ENCODE data around the gene WDR5. TPM values are rescaled to one million over a fixed set of nuclear protein-coding genes. Genes with fewer than 3 reads are reported as not detected.

Gene WDR5
- polyA plus RNA-seq, 4 donors, result 35.9 to 42.1 (median 39.2) TPM

DNA sequence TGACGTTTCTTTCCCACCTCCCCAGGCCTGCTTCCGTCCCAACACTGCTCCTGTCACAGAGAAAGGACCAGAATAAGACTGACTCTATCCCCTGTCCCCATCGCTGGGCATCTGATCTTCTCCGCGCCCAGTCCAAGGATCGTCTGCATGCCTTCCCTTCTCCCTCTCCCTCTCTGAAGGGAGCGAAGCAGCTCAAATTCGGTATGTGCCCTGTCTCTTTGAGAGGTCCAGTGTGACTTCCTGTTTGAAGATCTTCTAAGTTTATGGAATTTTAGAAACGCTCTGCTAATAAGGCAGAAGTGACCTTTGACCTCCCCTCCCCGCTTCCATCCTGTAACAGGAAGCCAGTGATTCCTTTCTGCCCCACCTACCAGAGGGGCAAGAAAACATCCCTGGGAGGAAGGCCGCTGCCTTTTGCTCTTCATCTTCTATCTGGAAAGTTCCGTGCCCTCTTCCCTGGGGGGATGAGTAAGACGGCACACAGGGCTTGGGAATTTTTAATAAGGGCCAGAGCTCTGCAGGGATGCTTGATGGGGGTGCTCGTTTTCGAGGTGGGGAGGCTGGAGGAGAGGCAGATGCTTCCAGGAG is 69.2 kb downstream of the WDR5 start:
- no peak for DNase-seq (ENCODE audit: low read depth in 4 of 4, low spot score in 2 of 4)

- no peak for DNase-seq (ENCODE audit: low read depth in 4 of 4, low spot score in 2 of 4)
Observed at GRCh38 chr9:134205672-134206310, 69.9 kb downstream of the WDR5 start.

DNA sequence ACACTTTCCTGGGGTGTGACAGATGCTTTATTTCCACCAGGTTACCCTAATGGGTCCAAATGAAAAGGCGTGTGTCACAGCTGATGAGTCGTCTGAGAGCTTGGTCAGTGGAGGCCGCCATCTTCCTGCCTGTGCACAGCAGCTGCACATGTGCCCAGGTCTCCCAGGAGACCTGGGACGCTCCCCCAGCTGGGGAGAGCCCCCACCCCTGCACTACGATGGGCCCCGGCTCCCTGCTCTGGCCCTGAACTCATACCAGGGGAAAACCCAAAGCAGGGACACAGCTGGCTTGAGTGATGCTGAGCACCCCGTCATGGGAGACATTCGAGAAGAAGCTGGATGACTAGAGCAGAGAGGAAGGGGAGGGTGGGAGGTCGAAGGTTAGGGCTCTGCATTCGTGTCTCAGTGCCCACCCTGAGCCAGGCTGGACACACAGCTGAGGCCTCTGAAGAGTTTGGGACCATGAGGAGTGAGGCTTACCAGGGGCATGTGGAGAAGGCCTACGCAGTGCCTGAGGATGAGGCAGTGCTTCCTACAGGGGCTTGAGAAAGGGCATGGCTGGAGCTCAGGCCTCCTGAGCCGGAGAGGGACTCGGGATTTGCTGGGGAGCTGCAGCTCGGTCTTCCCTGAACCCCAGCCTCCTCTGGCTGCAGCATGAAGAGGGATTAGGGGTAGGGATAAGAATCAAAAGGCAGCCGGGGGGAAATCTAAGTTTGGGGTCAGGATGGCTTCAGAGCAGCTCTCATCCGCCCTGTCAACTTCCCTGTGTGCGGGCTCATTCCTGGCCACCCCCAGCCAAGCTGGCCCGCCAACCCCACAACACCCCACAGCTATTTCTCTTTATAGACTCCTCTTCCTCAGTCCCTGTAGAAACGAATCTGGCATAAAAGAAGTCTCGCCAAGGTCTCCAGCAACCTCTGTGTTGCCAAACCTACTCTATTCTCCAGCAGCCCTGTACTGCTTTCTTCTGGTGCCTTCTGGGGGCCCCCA is 70.7 kb downstream of the WDR5 start:
- no peak for DNase-seq (ENCODE audit: low read depth in 4 of 4, low spot score in 2 of 4)

DNA sequence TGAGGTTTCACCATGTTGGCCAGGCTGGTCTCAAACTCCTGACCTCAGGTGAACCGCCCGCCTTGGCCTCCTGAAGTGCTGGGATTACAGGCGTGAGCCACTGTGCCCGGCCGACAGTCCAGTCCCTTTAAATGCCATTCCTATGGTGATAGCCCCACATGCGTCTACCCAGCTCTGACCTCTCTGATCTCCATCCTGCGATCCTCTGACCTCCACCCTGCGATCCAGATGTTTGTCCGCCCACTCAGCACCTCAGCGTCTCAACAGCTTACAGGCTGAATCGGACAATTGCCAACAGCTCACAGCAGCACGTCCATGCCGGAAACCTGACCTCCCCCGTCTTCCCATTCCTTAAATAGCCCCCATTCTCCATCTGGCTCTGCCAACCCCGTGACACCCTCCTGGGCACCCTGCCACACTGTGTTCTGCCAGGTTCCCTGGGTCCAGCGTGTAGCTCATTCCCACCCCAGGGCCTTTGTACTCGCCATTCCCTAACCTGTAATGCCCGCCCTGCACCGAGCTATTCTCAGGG is 72.5 kb downstream of the WDR5 start:
- DNase-seq (ENCODE audit: low read depth in 4 of 4, low spot score in 2 of 4), result no peak

GRCh38 chr9:134208981-134209725 is 73.3 kb downstream of the WDR5 start:
- DNase-seq (ENCODE audit: low read depth in 4 of 4, low spot score in 2 of 4), result no peak

Other genes with a start within 250 kb of the WDR5 start
- gene VAV2, start 143.8 kb upstream of the WDR5 start, polyA plus RNA-seq (ENCODE audit: insufficient read length in 4 of 4), result 10 to 100 TPM; 32.5 to 48.2 (median 38.4) TPM
- 10 to 100 TPM; 21.6 to 26.1 (median 22.7) TPM for gene BRD3OS, start 110.6 kb upstream of the WDR5 start, polyA plus RNA-seq (ENCODE audit: insufficient read length in 4 of 4)
- 10 to 100 TPM; 37.7 to 52.6 (median 47.2) TPM for gene BRD3, start 68.1 kb upstream of the WDR5 start, polyA plus RNA-seq (ENCODE audit: insufficient read length in 4 of 4)
- gene RNU6ATAC, start 28.5 kb downstream of the WDR5 start, polyA plus RNA-seq (ENCODE audit: insufficient read length in 4 of 4), result 1 to 10 TPM in 1 of 4 donors, not detected in 3; 1.4 TPM
- gene RXRA, start 190.4 kb downstream of the WDR5 start, polyA plus RNA-seq (ENCODE audit: insufficient read length in 4 of 4), result 10 to 100 TPM; 38.2 to 61.6 (median 49.6) TPM